GM18517 (cell line): Measurements from ENCODE around the gene LRRC74B.
"Not testable (repeated sequence)": the region's sequence is repeated elsewhere in the genome, so short reads cannot be mapped to it uniquely, and the experiment has no call there.

ENCODE experiments used
- ATAC-seq: cut with Tn5 transposase; IDR thresholded peaks from one replicate; pipeline ENCODE4 v1.9.1; 2021; ENCODE audit warnings: mild to moderate bottlenecking, moderate library complexity; ENCODE audit not compliant: unreplicated experiment

The LRRC74B gene

GRCh38 chr22:21045585-21046294 lies at the start of gene LRRC74B:
Gene LRRC74B (plus strand): TSS chr22:21045946. CDS start chr22:21045987, 41 bp downstream.
- ATAC-seq = no peak

GRCh38 chr22:20996031-20996410 lies 49.7 kb upstream of the LRRC74B start:
- ATAC-seq = no peak

- ATAC-seq = no peak
These were observed 48.9 kb upstream of the LRRC74B start for GRCh38 chr22:20996598-20997535.

- no peak for ATAC-seq
These were observed 48.0 kb upstream of the LRRC74B start for GRCh38 chr22:20997536-20998257.

- ATAC-seq = no peak
These were observed 47.1 kb upstream of the LRRC74B start for GRCh38 chr22:20998411-20999336.

GRCh38 chr22:20999350-21000206 lies 46.2 kb upstream of the LRRC74B start:
- ATAC-seq = no peak

GRCh38 chr22:21000207-21000986 lies 45.3 kb upstream of the LRRC74B start:
- ATAC-seq = no peak

GRCh38 chr22:21000987-21001600 lies 44.7 kb upstream of the LRRC74B start:
- ATAC-seq = no peak

GRCh38 chr22:21001601-21002325 lies 44.0 kb upstream of the LRRC74B start, which contains the start of gene THAP7:
Gene THAP7 (minus strand): TSS chr22:21002118. CDS start chr22:21001911, 207 bp downstream.
- ATAC-seq = peak; percentile 75

GRCh38 chr22:21003782-21004181 lies 42.0 kb upstream of the LRRC74B start:
- no peak for ATAC-seq

GRCh38 chr22:21009208-21009607 lies 36.5 kb upstream of the LRRC74B start:
- ATAC-seq = not testable (repeated sequence)

- ATAC-seq = no peak
These were observed 35.9 kb upstream of the LRRC74B start for GRCh38 chr22:21009638-21010425.

GRCh38 chr22:21010426-21011113 lies 35.2 kb upstream of the LRRC74B start:
- ATAC-seq = no peak

- ATAC-seq = no peak
These were observed 33.0 kb upstream of the LRRC74B start for GRCh38 chr22:21012446-21013407.
